Brain microvascular endothelial cell (primary cell): ENCODE results near the gene SCYGR3.
"Not testable (repeated sequence)": the region's sequence is repeated elsewhere in the genome, so short reads cannot be mapped to it uniquely, and the experiment has no call there.

Experiments used
- DNase-seq: peaks from one replicate; pipeline ENCODE4 v3.0.0-alpha.2; 2020
- H3K27ac ChIP-seq: fragments of 250-450 bp; sonication (Bioruptor Pico); 2 replicates; pipeline ENCODE4 v1.5.1; 2020; ENCODE audit warnings: mild to moderate bottlenecking, moderate library complexity
- H3K27me3 ChIP-seq: fragments of 250-450 bp; sonication (Bioruptor Pico); replicated peaks from 2 replicates; pipeline ENCODE4 v1.5.1; 2020; ENCODE audit warnings: mild to moderate bottlenecking
- H3K36me3 ChIP-seq: fragments of 250-450 bp; sonication (Bioruptor Pico); replicated peaks from 2 replicates; pipeline ENCODE4 v1.5.1; 2020; ENCODE audit warnings: mild to moderate bottlenecking
- H3K4me3 ChIP-seq: 2 replicates; pipeline ENCODE4 v1.5.1; 2011; ENCODE audit warnings: low read depth, mild to moderate bottlenecking, control low read depth, low read length, moderate library complexity
- CTCF ChIP-seq: IDR thresholded peaks from 2 replicates; pipeline ENCODE4 v1.5.1; 2011; ENCODE audit warnings: low read depth, mild to moderate bottlenecking, moderate library complexity, low read length, control low read depth, inconsistent platforms; ENCODE audit errors: missing control alignments
- in situ Hi-C: cut with HindIII; loops from 2 replicates; pipeline ENCODE4 v1.10.0; 2017; ENCODE audit warnings: low sequenced_read_pairs, low pct_ligation_motif_present

Gene SCYGR3

GRCh38 chr2:227606476-227606875, 8.2 kb downstream of the SCYGR3 start:
- in situ Hi-C loops: no loop called here
- no peak for DNase-seq
- H3K27me3 ChIP-seq: no peaks in the 10 kb centered on the region
- no peak overlapping the region for H3K4me3 ChIP-seq
- H3K27ac ChIP-seq: no peak overlapping the region
- TF ChIP-seq CTCF: no peak
- no peaks in the 10 kb centered on the region for H3K36me3 ChIP-seq

- H3K27ac ChIP-seq: no peak overlapping the region
- H3K27me3 ChIP-seq: no peaks in the 10 kb centered on the region
- no peak overlapping the region for H3K4me3 ChIP-seq
- no peak for TF ChIP-seq CTCF
- no peak for DNase-seq
- H3K36me3 ChIP-seq: no peaks in the 10 kb centered on the region
- in situ Hi-C loops: no loop called here
These were observed 12.3 kb downstream of the SCYGR3 start for GRCh38 chr2:227602358-227602757.

GRCh38 chr2:227598835-227599503, 15.7 kb downstream of the SCYGR3 start, which contains the start of gene SCYGR2:
TSS of gene SCYGR2 (plus strand) at chr2:227598893. CDS start at chr2:227598893, 0 bp downstream.
- H3K36me3 ChIP-seq, H3K27ac ChIP-seq, DNase-seq, H3K27me3 ChIP-seq, in situ Hi-C loops, H3K4me3 ChIP-seq: not testable (repeated sequence)

GRCh38 chr2:227597998-227598397, 16.6 kb downstream of the SCYGR3 start:
- Histone ChIP-seq H3K27ac (no peak overlapping the region), H3K36me3 (no peaks in the 10 kb centered on the region), H3K4me3 (no peak overlapping the region), H3K27me3 (no peaks in the 10 kb centered on the region)
- in situ Hi-C loops: no loop called here
- DNase-seq: no peak
- TF ChIP-seq CTCF: no peak

- no peaks in the 10 kb centered on the region for H3K36me3 ChIP-seq
- no peak overlapping the region for H3K27ac ChIP-seq
- in situ Hi-C loops: no loop called here
- no peak for TF ChIP-seq CTCF
- no peak overlapping the region for H3K4me3 ChIP-seq
- no peak for DNase-seq
- no peaks in the 10 kb centered on the region for H3K27me3 ChIP-seq
These were observed 17.6 kb downstream of the SCYGR3 start for GRCh38 chr2:227597036-227597435.

- H3K27me3 ChIP-seq: no peaks in the 10 kb centered on the region
- DNase-seq: no peak
- no peak overlapping the region for H3K27ac ChIP-seq
- no peak overlapping the region for H3K4me3 ChIP-seq
- in situ Hi-C loops: no loop called here
- H3K36me3 ChIP-seq: no peaks in the 10 kb centered on the region
- no peak for TF ChIP-seq CTCF
These were observed 18.8 kb downstream of the SCYGR3 start for GRCh38 chr2:227595797-227596196.
